SK-N-SH treated with all-trans-retinoic acid at 6 μM for 48 hours (cell line): Measurements from ENCODE around the gene DCPS.

Source experiments
- ATAC-seq: fragments of 200-7000 bp; cut with Tn5 transposase; 3 replicates; pipeline ENCODE4 v1.9.1; 2020; ENCODE audit warnings: mild to moderate bottlenecking, moderate library complexity
- BACH2 ChIP-seq: fragments of 250-450 bp; sonication (Bioruptor Pico); IDR thresholded peaks from 2 replicates; pipeline ENCODE4 v1.9.0; 2021; ENCODE audit warnings: mild to moderate bottlenecking, borderline replicate concordance
- CREB5 ChIP-seq: fragments of 250-450 bp; sonication (Bioruptor Pico); IDR thresholded peaks from 2 replicates; pipeline ENCODE4 v1.5.1; 2020; ENCODE audit warnings: low read depth, mild to moderate bottlenecking, moderate library complexity
- CSDC2 ChIP-seq: fragments of 250-450 bp; sonication (Bioruptor Pico); IDR thresholded peaks from 2 replicates; pipeline ENCODE4 v1.5.0; 2020; ENCODE audit warnings: mild to moderate bottlenecking, moderate library complexity
- CSRNP3 ChIP-seq: fragments of 250-450 bp; sonication (Bioruptor Pico); IDR thresholded peaks from 2 replicates; pipeline ENCODE4 v1.5.1; 2021; ENCODE audit warnings: mild to moderate bottlenecking, moderate library complexity
- ESRRG ChIP-seq: fragments of 250-450 bp; sonication (Bioruptor Pico); IDR thresholded peaks from 2 replicates; pipeline ENCODE4 v1.6.1; 2021; ENCODE audit warnings: mild to moderate bottlenecking
- GLIS3 ChIP-seq: fragments of 250-450 bp; sonication (Bioruptor Pico); IDR thresholded peaks from 2 replicates; pipeline ENCODE4 v1.5.0; 2020; ENCODE audit warnings: mild to moderate bottlenecking, moderate library complexity
- ISL1 ChIP-seq: fragments of 250-450 bp; sonication (Bioruptor Pico); IDR thresholded peaks from 2 replicates; pipeline ENCODE4 v2.1.2; 2022; ENCODE audit warnings: mild to moderate bottlenecking, moderate library complexity
- OSR1 ChIP-seq: fragments of 250-450 bp; sonication (Bioruptor Pico); IDR thresholded peaks from 2 replicates; pipeline ENCODE4 v1.8.0; 2022; ENCODE audit warnings: moderate library complexity, mild to moderate bottlenecking, inconsistent platforms
- PATZ1 ChIP-seq: fragments of 250-450 bp; sonication (Bioruptor Pico); IDR thresholded peaks from 2 replicates; pipeline ENCODE4 v1.8.0; 2020; ENCODE audit warnings: mild to moderate bottlenecking, moderate library complexity, borderline replicate concordance
- POU6F1 ChIP-seq: fragments of 250-450 bp; sonication (Bioruptor Pico); IDR thresholded peaks from 2 replicates; pipeline ENCODE4 v1.8.0; 2021; ENCODE audit warnings: low read depth, mild to moderate bottlenecking, moderate library complexity, borderline replicate concordance
- PPARA ChIP-seq: fragments of 250-450 bp; sonication (Bioruptor Pico); IDR thresholded peaks from 2 replicates; pipeline ENCODE4 v1.5.0; 2020; ENCODE audit warnings: mild to moderate bottlenecking, borderline replicate concordance
- RARB ChIP-seq: fragments of 250-450 bp; sonication (Bioruptor Pico); IDR thresholded peaks from 2 replicates; pipeline ENCODE4 v1.8.0; 2021; ENCODE audit warnings: mild to moderate bottlenecking, moderate library complexity
- SNAI2 ChIP-seq: fragments of 250-450 bp; sonication (Bioruptor Pico); IDR thresholded peaks from 2 replicates; pipeline ENCODE4 v1.5.0; 2020; ENCODE audit warnings: mild to moderate bottlenecking, moderate library complexity
- TCF4 ChIP-seq: fragments of 250-450 bp; sonication (Bioruptor Pico); IDR thresholded peaks from 2 replicates; pipeline ENCODE4 v1.8.0; 2021; ENCODE audit warnings: mild to moderate bottlenecking, moderate library complexity, borderline replicate concordance
- TOX ChIP-seq: fragments of 250-450 bp; sonication (Bioruptor Pico); IDR thresholded peaks from 2 replicates; pipeline ENCODE4 v1.8.0; 2021; ENCODE audit warnings: mild to moderate bottlenecking, moderate library complexity, borderline replicate concordance
- ZC3H10 ChIP-seq: fragments of 250-450 bp; sonication (Bioruptor Pico); IDR thresholded peaks from 2 replicates; pipeline ENCODE4 v1.5.1; 2021; ENCODE audit warnings: mild to moderate bottlenecking, moderate library complexity
- ZFP3 ChIP-seq: fragments of 250-450 bp; sonication (Bioruptor Pico); IDR thresholded peaks from 2 replicates; pipeline ENCODE4 v1.5.0; 2020; ENCODE audit warnings: mild to moderate bottlenecking, moderate library complexity
- ZNF565 ChIP-seq: fragments of 450-650 bp; formaldehyde crosslinking; conservative IDR thresholded peaks from 2 replicates; pipeline ENCODE4 v1.5.0; 2020; ENCODE audit warnings: low read depth, mild to moderate bottlenecking, moderate library complexity
- ZNF70 ChIP-seq: fragments of 450-650 bp; formaldehyde crosslinking; IDR thresholded peaks from 2 replicates; pipeline ENCODE4 v1.5.0; 2020; ENCODE audit warnings: mild to moderate bottlenecking, moderate library complexity
- ZNF8 ChIP-seq: fragments of 450-650 bp; formaldehyde crosslinking; IDR thresholded peaks from 2 replicates; pipeline ENCODE4 v1.5.0; 2020; ENCODE audit warnings: mild to moderate bottlenecking, moderate library complexity
- TF ChIP-seq, protein P1 (sequence below): fragments of 250-450 bp; sonication (Bioruptor Pico); IDR thresholded peaks from 2 replicates; pipeline ENCODE4 v1.5.0; 2020; ENCODE audit warnings: mild to moderate bottlenecking, moderate library complexity

The DCPS gene

GRCh38 chr11:126257144-126257543 lies 46.7 kb upstream of the DCPS start:
- TF ChIP-seq CSRNP3 (CRISPR knock-in tag) (no peak), SNAI2 (no peak), BACH2 (CRISPR knock-in tag) (no peak), CREB5 (CRISPR knock-in tag) (no peak), TCF4 (no peak), ISL1 (CRISPR knock-in tag) (no peak), TOX (CRISPR knock-in tag) (no peak), GLIS3 (no peak), ESRRG (no peak), ZNF565 (CRISPR knock-in tag) (no peak), CSDC2 (no peak), OSR1 (CRISPR knock-in tag) (no peak), ZFP3 (CRISPR knock-in tag) (no peak), ZC3H10 (CRISPR knock-in tag) (no peak), PPARA (CRISPR knock-in tag) (no peak), RARB (no peak)
- TF ChIP-seq, protein P1, sequence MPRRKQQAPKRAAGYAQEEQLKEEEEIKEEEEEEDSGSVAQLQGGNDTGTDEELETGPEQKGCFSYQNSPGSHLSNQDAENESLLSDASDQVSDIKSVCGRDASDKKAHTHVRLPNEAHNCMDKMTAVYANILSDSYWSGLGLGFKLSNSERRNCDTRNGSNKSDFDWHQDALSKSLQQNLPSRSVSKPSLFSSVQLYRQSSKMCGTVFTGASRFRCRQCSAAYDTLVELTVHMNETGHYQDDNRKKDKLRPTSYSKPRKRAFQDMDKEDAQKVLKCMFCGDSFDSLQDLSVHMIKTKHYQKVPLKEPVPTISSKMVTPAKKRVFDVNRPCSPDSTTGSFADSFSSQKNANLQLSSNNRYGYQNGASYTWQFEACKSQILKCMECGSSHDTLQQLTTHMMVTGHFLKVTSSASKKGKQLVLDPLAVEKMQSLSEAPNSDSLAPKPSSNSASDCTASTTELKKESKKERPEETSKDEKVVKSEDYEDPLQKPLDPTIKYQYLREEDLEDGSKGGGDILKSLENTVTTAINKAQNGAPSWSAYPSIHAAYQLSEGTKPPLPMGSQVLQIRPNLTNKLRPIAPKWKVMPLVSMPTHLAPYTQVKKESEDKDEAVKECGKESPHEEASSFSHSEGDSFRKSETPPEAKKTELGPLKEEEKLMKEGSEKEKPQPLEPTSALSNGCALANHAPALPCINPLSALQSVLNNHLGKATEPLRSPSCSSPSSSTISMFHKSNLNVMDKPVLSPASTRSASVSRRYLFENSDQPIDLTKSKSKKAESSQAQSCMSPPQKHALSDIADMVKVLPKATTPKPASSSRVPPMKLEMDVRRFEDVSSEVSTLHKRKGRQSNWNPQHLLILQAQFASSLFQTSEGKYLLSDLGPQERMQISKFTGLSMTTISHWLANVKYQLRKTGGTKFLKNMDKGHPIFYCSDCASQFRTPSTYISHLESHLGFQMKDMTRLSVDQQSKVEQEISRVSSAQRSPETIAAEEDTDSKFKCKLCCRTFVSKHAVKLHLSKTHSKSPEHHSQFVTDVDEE (CRISPR knock-in tag): no peak
- no peak for ATAC-seq

DNA sequence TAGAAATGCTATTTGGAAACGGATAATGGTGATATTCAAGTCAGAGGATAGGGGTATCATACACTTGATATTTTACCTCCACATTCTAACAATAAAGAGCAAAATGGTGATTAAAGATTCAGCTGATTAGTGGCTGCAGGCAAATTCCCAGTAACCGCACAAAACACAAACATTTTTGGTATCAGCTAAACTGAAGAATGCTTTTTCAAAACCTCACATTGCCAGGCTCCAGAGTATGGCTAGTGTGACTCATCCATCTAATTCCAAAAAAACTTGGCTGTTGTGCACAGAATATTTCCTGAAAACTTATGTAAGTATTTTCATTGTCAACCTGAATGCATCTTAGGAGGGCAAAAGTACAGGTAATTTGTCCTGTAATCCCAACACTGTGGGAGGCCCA lies 46.1 kb upstream of the DCPS start:
- ATAC-seq: peak; percentile 77
- TF ChIP-seq RARB (no peak), ZNF8 (CRISPR knock-in tag) (no peak), ZC3H10 (CRISPR knock-in tag) (no peak), ZFP3 (CRISPR knock-in tag) (no peak), POU6F1 (CRISPR knock-in tag) (no peak), OSR1 (CRISPR knock-in tag) (no peak), GLIS3 (no peak), PATZ1 (no peak), ISL1 (CRISPR knock-in tag) (no peak)
- TF ChIP-seq, all 23 proteins: peak for 0

DNA sequence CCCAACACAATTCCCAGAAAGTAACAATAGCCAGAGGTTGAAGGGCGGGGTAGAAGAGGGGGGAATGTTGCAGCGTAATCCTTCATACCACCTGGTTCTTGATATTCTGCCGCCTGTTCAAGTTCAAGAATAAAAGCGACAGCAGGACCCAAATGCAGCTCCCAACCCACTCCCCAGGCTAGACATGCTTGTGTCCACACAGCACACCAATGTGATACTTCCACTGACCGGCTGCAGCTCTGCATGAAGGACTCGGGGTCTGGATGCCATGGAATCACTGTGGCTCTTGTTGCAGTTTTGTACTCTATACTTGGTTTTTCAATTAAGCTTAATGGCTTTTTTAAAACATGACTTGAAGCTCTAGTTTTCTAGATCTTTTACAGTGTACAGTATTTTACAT lies 41.6 kb upstream of the DCPS start:
- no peak for ATAC-seq
- TF ChIP-seq RARB: no peak
- no peak for TF ChIP-seq SNAI2
- no peak for TF ChIP-seq ZNF70 (CRISPR knock-in tag)
- TF ChIP-seq ZNF565 (CRISPR knock-in tag): no peak
- no peak for TF ChIP-seq ESRRG
- TF ChIP-seq ISL1 (CRISPR knock-in tag): no peak
- TF ChIP-seq ZC3H10 (CRISPR knock-in tag): no peak
- no peak for TF ChIP-seq CSDC2
- TF ChIP-seq TCF4: no peak
- TF ChIP-seq CREB5 (CRISPR knock-in tag): no peak
- no peak for TF ChIP-seq TOX (CRISPR knock-in tag)
- TF ChIP-seq BACH2 (CRISPR knock-in tag): no peak
